Trophoblast cell (in vitro differentiated cells and primary cell): Measurements from ENCODE around the gene CHERP.
A peak's percentile ranks its signal among the peaks of the same experiment; 100 is the strongest.

Experiments used
- DNase-seq, 2 donors: peaks; one replicate each; pipeline ENCODE4 v3.0.0-alpha.2; 2016
- H2AFZ ChIP-seq: 2 replicates; pipeline ENCODE4 v1.6.1; 2013; ENCODE audit warnings: low read length, moderate library complexity, mild to moderate bottlenecking; ENCODE audit not compliant: insufficient read depth, poor library complexity
- H2AK5ac ChIP-seq: 2 replicates; pipeline ENCODE4 v1.6.1; 2013; ENCODE audit warnings: mild to moderate bottlenecking, low read length
- H2BK120ac ChIP-seq: 2 replicates; pipeline ENCODE4 v1.6.1; 2013; ENCODE audit warnings: low read length, mild to moderate bottlenecking, moderate library complexity; ENCODE audit not compliant: insufficient read depth, poor library complexity
- H2BK12ac ChIP-seq: 2 replicates; pipeline ENCODE4 v1.6.1; 2013; ENCODE audit warnings: mild to moderate bottlenecking, low read length, moderate library complexity
- H2BK5ac ChIP-seq: 2 replicates; pipeline ENCODE4 v1.6.1; 2013; ENCODE audit warnings: low read length, low read depth, moderate library complexity, mild to moderate bottlenecking; ENCODE audit not compliant: poor library complexity
- H3K14ac ChIP-seq: 2 replicates; pipeline ENCODE4 v1.6.1; 2013; ENCODE audit warnings: mild to moderate bottlenecking, low read length
- H3K18ac ChIP-seq: 2 replicates; pipeline ENCODE4 v1.6.1; 2013; ENCODE audit warnings: mild to moderate bottlenecking, low read length
- H3K23ac ChIP-seq: 2 replicates; pipeline ENCODE4 v1.6.1; 2013; ENCODE audit warnings: low read length
- H3K27ac ChIP-seq: 2 replicates; pipeline ENCODE4 v1.5.1; 2013; ENCODE audit warnings: low read depth, mild to moderate bottlenecking, inconsistent platforms, low read length, moderate library complexity
- H3K27me3 ChIP-seq: 2 replicates; pipeline ENCODE4 v1.6.1; 2013; ENCODE audit warnings: inconsistent platforms, mild to moderate bottlenecking, low read length, moderate library complexity; ENCODE audit not compliant: insufficient read depth
- H3K36me3 ChIP-seq, 2 experiments: 1 replicate in 1 of 2; 2 replicates in 1 of 2; pipeline ENCODE4 v1.6.1; 2013; ENCODE audit warnings: low read length in 2 of 2, mild to moderate bottlenecking in 2 of 2, moderate library complexity in 1 of 2; ENCODE audit not compliant: insufficient read depth in 2 of 2, control insufficient read depth in 1 of 2
- H3K4ac ChIP-seq: 2 replicates; pipeline ENCODE4 v1.6.1; 2013; ENCODE audit warnings: low read depth, mild to moderate bottlenecking, low read length, moderate library complexity
- H3K4me1 ChIP-seq, 2 experiments: 1 replicate in 1 of 2; 2 replicates in 1 of 2; pipeline ENCODE4 v1.6.1; 2013; ENCODE audit warnings: low read length in 2 of 2, mild to moderate bottlenecking in 2 of 2, moderate library complexity in 1 of 2; ENCODE audit not compliant: insufficient read depth in 2 of 2, control insufficient read depth in 1 of 2
- H3K4me2 ChIP-seq: 2 replicates; pipeline ENCODE4 v1.6.1; 2013; ENCODE audit warnings: inconsistent platforms, mild to moderate bottlenecking, low read length, moderate library complexity
- H3K4me3 ChIP-seq: 2 replicates; pipeline ENCODE4 v1.5.1; 2013; ENCODE audit warnings: mild to moderate bottlenecking, low read depth, low read length, inconsistent platforms
- H3K79me1 ChIP-seq: one replicate; pipeline ENCODE4 v1.6.1; 2013; ENCODE audit warnings: low read length
- H3K79me2 ChIP-seq: 2 replicates; pipeline ENCODE4 v1.6.1; 2013; ENCODE audit warnings: low read length, mild to moderate bottlenecking; ENCODE audit not compliant: control insufficient read depth, insufficient read depth, poor library complexity
- H3K9ac ChIP-seq: 2 replicates; pipeline ENCODE4 v1.6.1; 2013; ENCODE audit warnings: mild to moderate bottlenecking, low read length
- H3K9me3 ChIP-seq: 2 replicates; pipeline ENCODE4 v1.6.1; 2013; ENCODE audit warnings: low read depth, mild to moderate bottlenecking, control low read depth, inconsistent platforms, low read length; ENCODE audit not compliant: insufficient read depth
- H4K12ac ChIP-seq: 2 replicates; pipeline ENCODE4 v1.6.1; 2013; ENCODE audit warnings: low read depth, mild to moderate bottlenecking, low read length, moderate library complexity
- H4K8ac ChIP-seq: 2 replicates; pipeline ENCODE4 v1.6.1; 2013; ENCODE audit warnings: low read depth, mild to moderate bottlenecking, low read length, moderate library complexity
- H4K91ac ChIP-seq: one replicate; pipeline ENCODE4 v1.6.1; 2013; ENCODE audit warnings: low read depth, mild to moderate bottlenecking, low read length, moderate library complexity
- WGBS: extraction: QIAGEN DNeasy Blood & Tissue Kit; methylation state at CpG from one replicate; pipeline ENCODE4 v1.1.7; 2013; ENCODE audit warnings: missing lambda C conversion rate; ENCODE audit not compliant: insufficient read length, insufficient coverage; ENCODE audit errors: extremely low coverage; 5-methylcytosine and 5-hydroxymethylcytosine counted together

CHERP gene

DNA sequence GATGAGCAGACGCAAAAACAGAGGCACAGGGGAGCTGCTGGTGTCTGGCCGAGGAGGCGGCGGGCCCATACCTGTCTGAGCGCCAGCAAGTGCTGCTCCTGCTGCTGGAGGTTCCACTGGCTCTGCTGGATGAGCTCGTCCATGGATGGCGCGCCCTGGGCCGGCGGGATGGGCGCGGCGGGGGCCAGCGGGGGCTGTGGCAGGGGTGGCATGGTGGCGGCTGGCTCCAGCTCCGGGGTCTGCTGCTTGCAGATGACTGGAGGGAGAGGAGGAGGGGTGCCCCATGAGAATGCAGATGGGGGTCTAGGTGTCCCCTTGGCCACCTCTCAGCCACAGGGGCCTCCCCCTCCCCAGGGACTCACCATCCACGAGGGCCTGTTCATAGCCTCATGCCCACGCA lies 6.9 kb downstream of the CHERP start:
- WGBS: no CpG with 5 or more reads among the region's 18 CpGs
- Histone ChIP-seq H3K9me3 (peaks cover 1% of the 10 kb centered on the region), H3K79me1 (no peaks in the 10 kb centered on the region), H3K23ac (no peak overlapping the region), H4K12ac (no peak overlapping the region), H2AFZ (no peak overlapping the region), H3K4me2 (no peak overlapping the region), H2AK5ac (no peak overlapping the region), H3K27ac (no peak overlapping the region), H3K4me1 (no peaks in the 10 kb centered on the region), H3K18ac (no peak overlapping the region), H2BK120ac (no peak overlapping the region), H3K79me2 (peaks cover 5% of the 10 kb centered on the region), H3K9ac (no peak overlapping the region), H3K36me3 (peaks cover 79 to 83% of the 10 kb centered on the region in 2 experiments), H2BK5ac (no peak overlapping the region), H3K4ac (peak overlapping the region; percentile 31), H4K8ac (no peak overlapping the region), H3K27me3 (no peaks in the 10 kb centered on the region), H3K4me3 (no peak overlapping the region), H2BK12ac (no peak overlapping the region), H4K91ac (no peak overlapping the region), H3K14ac (no peak overlapping the region)
- DNase-seq: no peak

GRCh38 chr19:16532440-16533234 lies 9.6 kb downstream of the CHERP start:
- no peak overlapping the region for H2BK120ac ChIP-seq
- peaks cover 2% of the 10 kb centered on the region for H3K79me2 ChIP-seq
- no peak overlapping the region for H3K27ac ChIP-seq

DNA sequence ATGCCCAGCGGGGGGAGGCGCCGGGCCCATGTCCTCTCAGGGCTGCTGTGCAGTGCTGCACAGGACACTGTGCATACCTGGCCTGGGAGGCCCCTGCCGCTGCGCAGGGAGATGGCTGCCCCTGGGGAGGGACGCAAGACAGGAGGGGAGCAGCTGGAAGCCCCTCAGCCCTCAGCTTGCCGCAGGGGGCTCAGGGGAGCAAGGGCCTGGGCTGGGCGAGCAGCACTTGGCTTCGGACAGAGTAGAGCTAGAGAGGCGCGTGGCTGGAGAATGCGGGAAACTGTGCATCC lies 10.9 kb downstream of the CHERP start:
- Histone ChIP-seq H2AK5ac (no peak overlapping the region), H3K4ac (no peak overlapping the region), H2BK12ac (no peak overlapping the region), H3K9me3 (peaks cover 3% of the 10 kb centered on the region), H4K8ac (no peak overlapping the region), H4K12ac (no peak overlapping the region), H3K79me2 (peaks cover 1% of the 10 kb centered on the region), H2BK5ac (no peak overlapping the region), H3K36me3 (peaks cover 83 to 88% of the 10 kb centered on the region in 2 experiments), H3K18ac (no peak overlapping the region), H3K9ac (no peak overlapping the region), H2BK120ac (no peak overlapping the region), H3K4me1 (peaks cover 12 to 15% of the 10 kb centered on the region in 2 experiments), H3K27ac (no peak overlapping the region), H3K14ac (no peak overlapping the region), H3K4me2 (no peak overlapping the region), H3K4me3 (no peak overlapping the region), H2AFZ (no peak overlapping the region), H3K79me1 (peaks cover 3% of the 10 kb centered on the region), H3K23ac (no peak overlapping the region), H4K91ac (no peak overlapping the region), H3K27me3 (no peaks in the 10 kb centered on the region)
- no CpG with 5 or more reads among the region's 12 CpGs for WGBS
- no peak for DNase-seq

More at GRCh38 chr19:16532440-16533234, 9.6 kb downstream of the CHERP start:
- Histone ChIP-seq H3K14ac (no peak overlapping the region), H4K8ac (no peak overlapping the region), H3K4me1 (peaks cover 5 to 7% of the 10 kb centered on the region in 2 experiments), H3K79me1 (no peaks in the 10 kb centered on the region), H4K91ac (no peak overlapping the region), H3K18ac (no peak overlapping the region), H3K23ac (no peak overlapping the region), H3K9me3 (peaks cover 1% of the 10 kb centered on the region), H3K4me3 (no peak overlapping the region), H3K36me3 (peaks cover 81 to 86% of the 10 kb centered on the region in 2 experiments), H4K12ac (no peak overlapping the region), H2BK5ac (no peak overlapping the region), H3K4ac (no peak overlapping the region), H3K9ac (no peak overlapping the region), H2AFZ (no peak overlapping the region), H2AK5ac (no peak overlapping the region), H3K4me2 (no peak overlapping the region), H2BK12ac (no peak overlapping the region), H3K27me3 (no peaks in the 10 kb centered on the region)
- WGBS: no CpG with 5 or more reads among the region's 47 CpGs
- no peak for DNase-seq

DNA sequence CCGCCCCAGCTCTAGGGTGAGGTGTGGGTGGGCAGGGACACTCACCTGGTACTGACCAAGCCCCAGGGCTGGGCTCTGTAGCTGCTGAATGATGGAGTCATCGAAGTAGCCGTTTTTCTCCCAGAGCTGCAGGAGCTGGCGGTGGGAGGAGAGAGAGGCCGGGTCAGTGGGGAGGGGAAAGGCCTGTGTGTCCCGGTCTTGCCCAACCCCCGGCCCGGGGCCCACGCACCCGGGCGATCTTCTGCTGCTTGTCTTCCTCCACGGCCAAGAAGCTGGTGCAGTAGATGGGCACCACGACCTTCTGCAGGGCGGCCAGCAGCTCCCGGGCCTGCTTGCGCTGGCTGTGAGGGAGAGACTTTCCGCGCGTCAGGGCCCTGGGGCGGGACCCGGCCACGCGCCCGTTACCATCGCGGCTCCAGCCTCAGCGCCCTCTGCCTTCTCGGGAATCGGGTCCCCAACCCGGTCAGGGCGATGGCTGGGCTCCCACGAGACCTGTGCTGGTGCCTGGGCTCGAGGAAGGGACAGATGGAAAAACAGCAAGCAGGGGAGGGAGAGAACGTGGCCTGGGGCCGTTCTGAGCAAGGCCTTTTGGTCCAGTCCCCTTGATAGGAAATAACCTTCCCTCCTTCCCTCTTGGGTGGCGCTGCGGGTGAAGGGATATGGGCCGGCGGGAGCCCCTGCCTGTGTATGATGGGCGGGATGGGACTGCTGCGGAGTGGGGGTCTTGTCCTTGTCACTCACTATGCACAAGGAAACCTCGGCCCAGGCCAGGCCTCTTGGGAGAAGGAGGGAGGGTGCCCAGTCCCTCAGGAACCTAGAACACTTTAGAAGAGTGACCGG lies 11.5 kb downstream of the CHERP start:
- Histone ChIP-seq H3K9ac (no peak overlapping the region), H3K79me2 (no peaks in the 10 kb centered on the region), H3K4me2 (no peak overlapping the region), H4K8ac (no peak overlapping the region), H3K4me1 (peaks cover 12 to 15% of the 10 kb centered on the region in 2 experiments), H3K9me3 (peaks cover 3% of the 10 kb centered on the region), H3K36me3 (peaks cover 83 to 88% of the 10 kb centered on the region in 2 experiments), H4K12ac (no peak overlapping the region), H3K27ac (no peak overlapping the region), H3K23ac (no peak overlapping the region), H2BK120ac (no peak overlapping the region), H2BK12ac (no peak overlapping the region), H2AK5ac (no peak overlapping the region), H3K27me3 (no peaks in the 10 kb centered on the region), H4K91ac (no peak overlapping the region), H3K4me3 (no peak overlapping the region), H3K14ac (no peak overlapping the region), H2BK5ac (no peak overlapping the region), H3K79me1 (peaks cover 3% of the 10 kb centered on the region), H2AFZ (no peak overlapping the region), H3K4ac (no peak overlapping the region), H3K18ac (no peak overlapping the region)
- WGBS: no CpG with 5 or more reads among the region's 43 CpGs
- no peak for DNase-seq
